NCI-H146 treated with DMSO at 0.1 percent for 48 hours (cell line): ENCODE measurements around the gene FLYWCH1.

Source experiments
- DNase-seq: peaks from one replicate; lab custom pipeline; 2025; ENCODE audit not compliant: unreplicated experiment; lab: John Stamatoyannopoulos, UW

Gene FLYWCH1

DNA sequence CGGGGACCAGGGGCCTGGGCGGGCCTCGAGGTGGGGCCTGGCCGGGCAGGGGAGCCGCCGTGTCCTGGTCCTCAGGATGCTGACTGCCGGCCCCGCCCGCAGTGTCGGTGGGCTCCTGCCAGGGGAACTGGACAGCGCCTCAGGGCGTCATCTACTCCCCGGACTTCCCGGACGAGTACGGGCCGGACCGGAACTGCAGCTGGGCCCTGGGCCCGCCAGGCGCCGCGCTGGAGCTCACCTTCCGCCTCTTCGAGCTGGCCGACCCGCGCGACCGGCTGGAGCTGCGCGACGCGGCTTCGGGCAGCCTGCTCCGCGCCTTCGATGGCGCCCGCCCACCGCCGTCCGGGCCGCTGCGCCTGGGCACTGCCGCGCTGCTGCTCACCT lies 55.1 kb downstream of the FLYWCH1 start:
- no peak for DNase-seq

DNA sequence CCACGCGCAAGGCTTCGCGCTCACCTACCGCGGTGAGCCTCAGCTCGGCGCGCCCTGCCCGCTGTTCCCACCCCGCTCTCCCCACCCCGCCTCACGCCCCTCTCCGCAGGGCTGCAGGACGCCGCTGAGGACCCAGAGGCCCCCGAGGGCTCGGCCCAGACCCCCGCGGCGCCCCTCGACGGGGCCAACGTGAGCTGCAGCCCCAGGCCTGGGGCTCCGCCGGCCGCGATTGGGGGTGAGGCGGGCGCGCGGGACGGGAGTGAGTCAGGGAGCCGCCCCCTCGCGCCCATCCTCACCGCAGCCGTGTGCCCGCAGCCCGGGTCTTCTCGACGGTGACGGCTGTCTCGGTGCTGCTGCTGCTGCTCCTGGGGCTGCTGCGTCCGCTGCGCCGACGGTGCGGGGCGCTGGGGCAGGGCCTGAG lies 55.5 kb downstream of the FLYWCH1 start:
- DNase-seq: no peak

DNA sequence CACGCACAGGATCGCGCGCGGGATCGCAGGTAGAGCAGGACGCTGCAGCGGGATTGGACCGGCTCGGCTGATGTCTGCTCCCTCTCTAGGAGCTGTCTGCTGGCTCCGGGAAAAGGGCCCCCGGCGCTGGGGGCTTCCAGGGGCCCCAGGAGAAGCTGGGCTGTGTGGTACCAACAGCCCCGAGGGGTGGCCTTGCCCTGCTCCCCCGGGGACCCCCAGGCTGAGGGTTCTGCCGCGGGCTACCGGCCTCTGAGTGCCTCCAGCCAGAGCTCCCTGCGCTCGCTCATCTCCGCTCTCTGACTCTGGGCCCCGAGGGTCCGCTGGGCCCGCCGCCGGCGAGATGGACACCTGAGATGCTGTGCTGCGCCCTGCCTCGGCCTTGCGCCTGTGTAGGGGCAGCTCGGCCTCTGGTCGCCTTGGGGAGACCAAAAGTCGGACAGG lies 56.0 kb downstream of the FLYWCH1 start:
- no peak for DNase-seq

DNA sequence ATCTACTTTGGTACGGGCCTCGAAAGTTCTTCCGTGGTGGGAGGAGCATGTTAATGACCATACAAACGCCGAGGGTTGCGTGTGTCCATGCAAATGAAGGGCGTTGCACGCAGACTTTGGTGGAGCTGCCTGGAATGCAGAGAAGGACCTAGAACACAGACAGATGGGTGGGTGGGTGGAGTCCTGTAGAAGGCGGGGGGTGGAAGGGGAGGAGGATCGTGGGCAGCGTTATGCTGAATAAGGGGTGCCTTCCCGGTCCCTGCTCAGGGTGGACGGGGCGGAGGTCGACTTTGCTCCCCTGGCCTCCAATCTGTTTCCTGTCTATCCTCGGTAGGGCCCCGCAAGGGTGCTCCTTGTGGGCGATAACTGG lies 56.6 kb downstream of the FLYWCH1 start:
- no peak for DNase-seq

GRCh38 chr16:2968738-2969544 lies 57.2 kb downstream of the FLYWCH1 start, which contains the start of gene PAQR4:
TSS of gene PAQR4 (plus strand) at chr16:2969348. CDS start at chr16:2969675, 327 bp downstream.
- DNase-seq: peak; percentile 81

DNA sequence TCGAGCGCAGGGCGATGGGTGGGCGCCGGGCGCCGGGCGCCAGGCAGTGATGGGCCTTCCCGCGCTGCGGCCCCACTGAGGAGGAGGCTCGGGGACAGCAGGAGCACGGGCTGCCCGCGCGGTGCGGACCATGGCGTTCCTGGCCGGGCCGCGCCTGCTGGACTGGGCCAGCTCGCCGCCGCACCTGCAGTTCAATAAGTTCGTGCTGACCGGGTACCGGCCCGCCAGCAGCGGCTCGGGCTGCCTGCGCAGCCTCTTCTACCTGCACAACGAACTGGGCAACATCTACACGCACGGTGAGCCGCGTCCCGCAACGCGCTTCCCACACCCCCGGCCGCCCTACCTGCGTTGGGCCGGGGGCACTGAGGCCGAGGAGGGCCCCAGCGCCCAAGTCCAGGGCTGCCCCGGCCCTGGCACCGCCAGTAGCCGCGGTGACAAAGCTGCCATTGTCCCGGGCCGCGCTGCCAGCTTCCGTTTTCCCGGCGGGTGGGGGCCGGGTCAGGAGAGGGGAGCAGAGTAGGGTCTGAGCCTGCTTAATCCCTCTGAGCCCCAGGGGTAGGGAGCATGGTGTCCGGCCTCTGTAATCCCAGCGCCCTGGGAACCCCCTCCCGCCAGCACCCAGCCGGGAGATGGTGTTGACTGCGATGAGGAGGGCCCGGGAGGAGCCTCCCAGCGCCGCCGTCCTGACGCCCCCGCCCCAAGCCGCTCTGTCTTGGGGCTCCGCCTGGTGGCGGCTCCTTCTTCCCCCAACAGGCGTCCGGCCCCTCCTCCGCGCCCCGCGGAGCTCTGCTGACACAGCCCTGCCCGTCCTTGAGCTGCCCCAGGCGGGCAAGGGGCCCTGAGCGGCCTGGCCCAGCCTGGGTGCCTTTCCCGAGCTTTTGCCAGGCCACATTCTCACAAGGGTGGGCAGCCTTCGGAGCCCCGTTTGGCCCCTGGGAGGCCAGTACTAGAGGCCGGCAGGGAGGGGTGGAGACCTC lies 58.1 kb downstream of the FLYWCH1 start:
- DNase-seq: peak; percentile 59

- DNase-seq: no peak
Measured at GRCh38 chr16:2970563-2970962, 58.8 kb downstream of the FLYWCH1 start.

DNA sequence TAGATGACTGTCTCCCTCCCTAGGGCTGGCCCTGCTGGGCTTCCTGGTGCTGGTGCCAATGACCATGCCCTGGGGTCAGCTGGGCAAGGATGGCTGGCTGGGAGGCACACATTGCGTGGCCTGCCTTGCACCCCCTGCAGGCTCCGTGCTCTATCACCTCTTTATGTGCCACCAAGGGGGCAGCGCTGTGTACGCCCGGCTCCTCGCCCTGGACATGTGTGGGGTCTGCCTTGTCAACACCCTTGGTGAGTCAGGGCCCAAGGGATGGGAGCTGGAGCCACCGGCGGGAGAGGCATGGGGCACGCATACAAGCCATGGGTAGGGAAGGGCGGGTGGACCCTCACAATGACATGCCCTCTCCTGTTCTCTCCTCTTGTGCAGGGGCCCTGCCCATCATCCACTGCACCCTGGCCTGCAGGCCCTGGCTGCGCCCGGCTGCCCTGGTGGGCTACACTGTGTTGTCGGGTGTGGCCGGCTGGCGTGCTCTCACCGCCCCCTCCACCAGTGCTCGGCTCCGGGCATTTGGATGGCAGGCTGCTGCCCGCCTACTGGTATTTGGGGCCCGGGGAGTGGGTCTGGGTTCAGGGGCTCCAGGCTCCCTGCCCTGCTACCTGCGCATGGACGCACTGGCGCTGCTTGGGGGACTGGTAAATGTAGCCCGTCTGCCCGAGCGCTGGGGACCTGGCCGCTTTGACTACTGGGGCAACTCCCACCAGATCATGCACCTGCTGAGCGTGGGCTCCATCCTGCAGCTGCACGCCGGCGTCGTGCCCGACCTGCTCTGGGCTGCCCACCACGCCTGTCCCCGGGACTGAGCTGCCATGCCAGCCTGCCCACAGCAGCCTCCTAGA lies 59.6 kb downstream of the FLYWCH1 start:
- DNase-seq: no peak

DNA sequence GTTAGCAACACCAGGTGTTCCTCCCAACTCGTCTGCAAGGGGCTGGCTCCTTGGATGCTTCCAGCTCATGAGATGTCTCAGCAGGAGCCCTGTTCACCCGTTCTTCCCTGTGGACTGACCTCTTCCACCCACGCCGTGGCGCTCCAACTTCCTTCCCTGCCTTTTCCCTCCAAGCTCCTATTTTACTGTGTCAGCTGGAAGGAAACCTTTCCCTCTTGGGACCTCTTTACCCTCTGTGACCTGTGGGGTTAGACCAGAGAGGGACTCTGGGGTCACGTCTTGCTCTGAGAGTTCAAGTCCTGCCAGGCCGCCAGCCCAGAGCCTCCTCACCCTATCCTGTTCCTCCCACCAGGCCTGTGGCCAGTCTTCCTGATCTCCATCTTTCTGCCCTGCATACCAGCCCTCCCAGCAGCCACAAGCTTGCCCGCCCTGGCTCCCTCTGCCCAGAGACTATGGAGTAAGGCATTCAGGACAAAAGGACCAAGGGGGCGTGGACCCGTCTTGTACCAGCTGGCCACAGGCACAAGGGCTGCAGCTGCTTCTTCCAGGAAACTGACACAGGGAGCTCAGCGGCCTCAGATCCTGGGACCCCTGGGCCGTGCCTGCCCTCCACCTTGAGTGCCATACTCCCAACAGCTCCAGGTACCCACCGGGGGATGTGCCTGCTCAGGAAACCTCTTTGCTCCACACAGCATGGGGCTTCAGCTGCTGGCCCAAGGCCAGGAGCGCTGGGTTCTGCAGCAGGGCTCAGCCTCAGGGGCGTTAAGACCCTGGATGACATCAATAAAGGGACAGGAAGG lies 60.5 kb downstream of the FLYWCH1 start:
- no peak for DNase-seq

DNA sequence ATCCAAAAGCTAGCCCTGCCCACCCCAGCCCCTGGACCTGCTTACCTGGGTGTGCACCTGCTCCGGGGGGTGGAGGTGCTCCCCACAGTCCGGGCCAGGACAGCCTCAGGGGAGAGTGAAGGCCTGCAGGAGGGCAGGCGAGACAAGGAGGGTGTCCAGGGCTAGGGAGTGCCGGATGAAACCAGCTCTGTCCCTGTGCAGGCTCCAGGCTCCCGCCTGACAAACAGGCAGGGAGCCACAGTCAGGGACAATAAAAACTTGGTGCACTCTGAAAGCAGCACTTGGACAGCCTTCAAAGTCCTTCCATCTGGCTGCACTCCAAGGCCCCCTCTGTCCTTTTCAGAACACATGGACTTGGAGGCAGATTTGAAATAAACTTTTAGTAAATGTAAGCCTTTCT lies 61.4 kb downstream of the FLYWCH1 start:
- no peak for DNase-seq

DNA sequence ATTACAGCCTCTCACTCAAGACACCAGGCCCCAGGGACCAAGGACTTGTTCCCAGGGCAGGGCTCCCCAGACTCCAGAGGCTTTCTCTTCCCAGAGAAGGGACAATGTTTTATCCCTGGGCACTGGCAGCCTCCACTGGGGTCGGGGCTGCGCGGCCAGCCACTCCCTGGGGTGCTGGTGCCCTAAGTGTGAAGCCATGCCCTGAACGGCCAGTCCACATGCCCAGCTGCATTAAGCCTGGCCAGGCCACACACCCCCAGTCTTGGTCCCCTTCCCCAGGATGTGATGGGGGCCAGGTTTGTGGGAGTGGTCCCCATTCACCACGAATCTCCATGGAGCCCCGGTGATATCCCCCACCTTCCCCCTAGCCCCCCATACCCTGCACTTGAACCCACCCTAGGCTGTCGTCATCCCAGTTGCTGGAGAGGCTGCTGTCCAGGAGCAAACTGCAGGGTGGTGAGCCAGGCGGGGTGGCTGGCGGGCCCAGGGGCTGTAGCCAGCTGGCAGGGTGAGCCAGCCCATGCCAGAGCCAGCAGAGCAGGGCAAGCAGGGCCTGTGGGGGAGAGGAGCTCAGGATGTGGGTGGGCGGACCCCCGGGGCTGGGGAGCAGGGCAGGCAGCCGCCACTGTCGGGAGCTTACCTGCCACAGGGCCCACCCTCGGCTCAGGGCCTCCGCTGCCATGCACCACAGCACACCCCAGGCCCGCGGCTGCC lies 62.0 kb downstream of the FLYWCH1 start:
- no peak for DNase-seq

DNA sequence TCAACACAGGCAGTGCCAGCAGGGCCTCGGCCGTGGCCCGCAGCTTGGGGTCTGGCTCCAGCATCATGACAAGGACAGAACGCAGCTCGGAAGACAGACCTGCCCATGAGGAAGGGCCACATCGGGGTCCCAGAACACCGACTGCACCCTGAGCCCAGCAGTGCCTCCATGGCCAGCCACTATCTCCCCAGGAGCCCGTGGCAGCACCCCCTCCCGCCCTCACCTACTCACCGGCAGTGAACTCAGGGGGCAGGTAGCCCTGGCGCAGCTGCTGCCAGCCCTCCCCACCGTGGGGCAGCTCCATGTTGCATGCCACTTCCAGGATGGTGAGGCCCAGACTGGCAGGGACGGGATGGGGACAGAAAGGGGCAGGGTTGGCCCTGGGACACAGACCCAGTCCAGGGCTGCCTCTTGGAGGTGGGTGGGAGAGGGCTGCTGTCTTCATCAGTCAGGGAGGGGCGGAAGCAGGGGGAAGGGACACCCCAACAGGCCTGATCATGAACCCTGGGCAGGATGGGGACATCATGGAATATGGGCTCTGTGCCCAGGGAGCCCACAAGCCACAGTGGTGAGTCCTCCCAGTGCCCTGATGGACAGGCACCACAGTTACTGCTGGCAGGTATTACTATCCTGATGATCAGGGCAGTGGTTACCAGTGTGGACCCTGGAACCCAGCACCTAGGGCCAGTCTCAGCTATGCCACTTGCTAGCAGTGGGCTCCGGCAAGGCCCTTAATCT lies 62.8 kb downstream of the FLYWCH1 start:
- no peak for DNase-seq

DNA sequence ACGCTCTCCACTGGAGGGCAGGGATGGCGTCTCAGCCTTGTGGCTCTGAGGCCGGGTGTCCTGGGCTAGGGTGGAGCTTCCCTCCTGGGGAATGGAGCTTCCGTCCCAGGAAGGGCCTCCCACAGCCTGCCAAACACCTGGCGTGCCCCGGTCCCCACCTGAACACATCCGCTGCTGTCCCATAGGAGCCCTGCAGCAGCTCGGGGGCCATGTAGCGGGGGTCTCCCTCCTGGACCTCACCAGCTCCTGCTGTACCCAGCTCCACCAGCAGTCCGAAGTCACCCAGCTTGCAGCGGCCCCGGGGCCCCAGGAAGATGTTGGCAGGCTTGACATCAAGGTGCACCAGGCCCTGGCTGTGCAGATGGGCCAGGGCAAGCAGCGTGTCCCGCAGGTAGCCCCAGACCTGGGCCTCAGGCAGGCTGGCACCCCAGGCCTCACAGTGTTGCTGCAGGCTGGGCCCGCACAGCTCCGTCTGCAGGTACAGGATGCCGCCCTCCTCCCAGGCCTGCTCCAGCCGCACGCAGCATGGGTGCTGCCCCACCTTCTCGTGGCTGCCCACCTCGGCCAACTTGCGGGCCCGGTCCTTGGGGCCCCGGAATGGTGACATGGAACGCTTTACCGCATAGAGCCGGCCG lies 63.5 kb downstream of the FLYWCH1 start:
- DNase-seq: no peak

GRCh38 chr16:2976201-2976600 lies 64.5 kb downstream of the FLYWCH1 start:
- no peak for DNase-seq

GRCh38 chr16:2976673-2977072 lies 64.9 kb downstream of the FLYWCH1 start:
- DNase-seq: no peak

DNA sequence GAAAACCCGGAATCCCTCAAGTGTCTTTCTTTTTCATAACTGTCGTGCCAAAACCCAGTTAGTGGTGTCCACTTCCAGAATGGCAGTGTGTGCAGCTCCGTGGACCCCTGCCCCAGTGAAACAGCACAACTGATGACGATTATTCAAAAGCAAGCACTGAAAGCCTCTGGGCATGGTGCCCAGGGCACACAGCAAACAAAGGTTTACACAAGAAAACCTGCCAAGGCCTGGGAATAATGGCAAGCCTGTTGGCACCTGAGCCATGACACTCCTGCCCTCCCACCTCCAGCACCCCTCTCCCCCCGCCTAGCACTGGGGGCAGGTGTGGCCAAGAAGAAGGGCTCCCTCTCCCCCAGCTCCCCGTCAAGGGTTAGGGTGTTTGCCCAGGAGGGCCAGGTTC lies 65.7 kb downstream of the FLYWCH1 start:
- DNase-seq: no peak

DNA sequence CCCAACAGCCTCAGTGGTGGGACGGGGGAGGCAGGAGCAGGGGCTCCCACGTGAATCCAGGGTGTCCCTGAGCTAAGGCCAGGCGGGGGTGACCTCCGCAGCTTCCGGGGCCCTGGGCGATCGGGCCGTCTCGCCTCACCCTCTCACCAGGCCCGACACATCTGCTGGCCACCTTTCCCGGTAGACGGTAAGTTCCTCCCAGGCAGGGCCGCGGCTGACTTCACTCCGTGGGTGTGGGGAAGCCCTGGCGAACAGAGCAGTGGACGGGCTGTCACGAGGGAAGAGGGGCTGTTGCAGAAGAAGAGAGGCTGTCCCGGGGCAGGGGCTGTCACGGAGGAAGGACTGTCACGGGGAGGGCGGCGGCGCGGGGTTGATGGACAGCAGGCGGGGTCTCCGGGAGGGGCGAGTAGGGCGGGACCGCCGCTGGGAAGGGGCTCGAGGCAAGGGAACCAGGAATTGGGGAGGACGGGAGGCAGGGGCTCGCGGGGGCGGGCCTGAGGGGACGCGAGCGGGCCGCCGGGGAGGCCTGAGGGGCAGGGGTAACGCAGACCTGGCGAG lies 68.0 kb downstream of the FLYWCH1 start:
- DNase-seq: no peak
